Gastrocnemius medialis (tissue), 4 donors: ENCODE data around the gene LRP2BP. TPM values are rescaled to one million over a fixed set of nuclear protein-coding genes. Genes with fewer than 3 reads are reported as not detected.

ENCODE experiments used
- ATAC-seq, 2 donors: fragments of 150-250 bp; one replicate each; pipeline ENCODE4 v1.9.1; 2016
- DNase-seq, 2 donors: peaks; one replicate each; pipeline ENCODE4 v3.0.0-alpha.2; 2019
- H3K27ac ChIP-seq, 4 donors: fragments of 200-600 bp; sonication (generic); 1 replicate in 1 of 4; 2 replicates in 3 of 4; pipeline ENCODE4 v1.5.1; 2016 to 2018; ENCODE audit warnings: mild to moderate bottlenecking in 2 of 4, moderate library complexity in 1 of 4
- H3K27me3 ChIP-seq, 3 donors: fragments of 200-600 bp; sonication (generic) in 2 of 3; 1 replicate in 1 of 3; 2 replicates in 2 of 3; pipeline versions ENCODE4 v1.5.1 to v1.6.0; 2016 to 2019; ENCODE audit warnings: mild to moderate bottlenecking in 1 of 3, moderate library complexity in 1 of 3
- H3K36me3 ChIP-seq, 2 donors: fragments of 200-600 bp; sonication (generic) in 1 of 2; one replicate each; pipeline ENCODE4 v1.5.1; 2017 to 2018
- H3K4me1 ChIP-seq, 2 donors: fragments of 200-600 bp; sonication (generic) in 1 of 2; one replicate each; pipeline ENCODE4 v1.5.1; 2016 to 2017; ENCODE audit warnings: mild to moderate bottlenecking in 2 of 2
- H3K4me3 ChIP-seq, 4 donors: fragments of 200-600 bp; sonication (generic) in 3 of 4; 1 replicate in 1 of 4; 2 replicates in 3 of 4; pipeline ENCODE4 v1.5.1; 2016 to 2019; ENCODE audit warnings: mild to moderate bottlenecking in 2 of 4
- H3K9me3 ChIP-seq, 3 donors: fragments of 200-600 bp; sonication (generic) in 2 of 3; 1 replicate in 1 of 3; 2 replicates in 2 of 3; pipeline ENCODE4 v1.5.1; 2016 to 2019
- CTCF ChIP-seq, 5 experiments: fragments of 450-650 bp in 3 of 5; fragments of 200-600 bp in 2 of 5; sonication (generic) in 2 of 5; IDR thresholded peaks in 4 of 5; conservative IDR thresholded peaks in 1 of 5; 1 replicate in 4 of 5; 2 replicates in 1 of 5; pipeline ENCODE4 v1.5.1; 2016 to 2019; ENCODE audit warnings: antibody characterized with exemption in 5 of 5, mild to moderate bottlenecking in 3 of 5, moderate library complexity in 3 of 5
- POLR2A ChIP-seq, 2 donors: fragments of 450-650 bp; IDR thresholded peaks; one replicate each; pipeline ENCODE4 v1.6.1; 2017; ENCODE audit warnings: antibody characterized with exemption in 2 of 2, mild to moderate bottlenecking in 2 of 2, moderate library complexity in 2 of 2
- in situ Hi-C, 4 donors: fragments of 200-750 bp; cut with MboI; loops; one replicate each; pipeline versions ENCODE4 v1.15.0 to v1.8.0; 2017; ENCODE audit warnings: low sequenced_read_pairs in 4 of 4
- intact Hi-C: fragments of 100-400 bp; cut with DNase I; formaldehyde crosslinking; loops from one replicate; pipeline ENCODE4 v1.15.1; 2023; ENCODE audit warnings: low total_unique reads
- total RNA-seq, 4 donors: library from RNA; depleted of rRNA; stranded (reverse); fragments of >200 nt; gene quantifications; one replicate each; pipeline versions ENCODE4 v1.1.0 to v1.2.3, GENCODE V29; 2016

The LRP2BP gene
- total RNA-seq, 4 donors from 2014 or later: 0.20 to 2.0 (median 0.51) TPM

GRCh38 chr4:185374573-185374972 lies 21.2 kb downstream of the LRP2BP start:
- Histone ChIP-seq H3K9me3 (no peaks in the 10 kb centered on the region), H3K36me3 (peaks cover 0 to 21% of the 10 kb centered on the region in 2 donors), H3K4me3 (no peak overlapping the region), H3K27ac (no peak overlapping the region), H3K27me3 (no peaks in the 10 kb centered on the region), H3K4me1 (no peaks in the 10 kb centered on the region)
- TF ChIP-seq CTCF (IDR thresholded peaks at IDR 0.05 in 4 of 5, conservative IDR thresholded peaks at IDR 0.05 in 1 of 5) (no peak), POLR2A (IDR thresholded peaks at IDR 0.05) (no peak)
- DNase-seq: no peak
- intact Hi-C loops (no loop called here), in situ Hi-C loops (no loop called here)
- no peak for ATAC-seq

- in situ Hi-C loops: no loop called here
- intact Hi-C loops: no loop called here
Measured at GRCh38 chr4:185374027-185374426, 21.7 kb downstream of the LRP2BP start.

GRCh38 chr4:185371702-185372101 lies 24.0 kb downstream of the LRP2BP start:
- in situ Hi-C loops: no loop called here
- no peaks in the 10 kb centered on the region for H3K9me3 ChIP-seq
- TF ChIP-seq POLR2A (IDR thresholded peaks at IDR 0.05) (no peak), CTCF (IDR thresholded peaks at IDR 0.05 in 4 of 5, conservative IDR thresholded peaks at IDR 0.05 in 1 of 5) (no peak)
- peaks cover 0 to 21% of the 10 kb centered on the region in 2 donors for H3K36me3 ChIP-seq
- DNase-seq (no peak), ATAC-seq (no peak)
- no peak overlapping the region for H3K4me3 ChIP-seq
- intact Hi-C loops: no loop called here
- no peaks in the 10 kb centered on the region for H3K27me3 ChIP-seq
- H3K27ac ChIP-seq: no peak overlapping the region
- H3K4me1 ChIP-seq: no peaks in the 10 kb centered on the region

More at GRCh38 chr4:185374027-185374426, 21.7 kb downstream of the LRP2BP start:
- DNase-seq: no peak
- no peaks in the 10 kb centered on the region for H3K9me3 ChIP-seq
- no peak overlapping the region for H3K4me3 ChIP-seq
- no peaks in the 10 kb centered on the region for H3K27me3 ChIP-seq
- no peaks in the 10 kb centered on the region for H3K4me1 ChIP-seq
- TF ChIP-seq POLR2A (IDR thresholded peaks at IDR 0.05) (no peak), CTCF (IDR thresholded peaks at IDR 0.05 in 4 of 5, conservative IDR thresholded peaks at IDR 0.05 in 1 of 5) (no peak)
- H3K36me3 ChIP-seq: peaks cover 0 to 21% of the 10 kb centered on the region in 2 donors
- no peak overlapping the region for H3K27ac ChIP-seq
- ATAC-seq: no peak

GRCh38 chr4:185370268-185370949 lies 25.3 kb downstream of the LRP2BP start:
- Histone ChIP-seq H3K36me3 (peaks cover 0 to 21% of the 10 kb centered on the region in 2 donors), H3K4me1 (no peaks in the 10 kb centered on the region), H3K4me3 (no peak overlapping the region), H3K27ac (no peak overlapping the region), H3K9me3 (no peaks in the 10 kb centered on the region), H3K27me3 (no peaks in the 10 kb centered on the region)
- intact Hi-C loops: no loop called here
- no peak for TF ChIP-seq POLR2A (IDR thresholded peaks at IDR 0.05)
- TF ChIP-seq CTCF (IDR thresholded peaks at IDR 0.05 in 4 of 5, conservative IDR thresholded peaks at IDR 0.05 in 1 of 5): no peak
- in situ Hi-C loops: no loop called here
- no peak for ATAC-seq
- no peak for DNase-seq

- peaks cover 0 to 21% of the 10 kb centered on the region in 2 donors for H3K36me3 ChIP-seq
- no peak overlapping the region for H3K27ac ChIP-seq
- H3K9me3 ChIP-seq: no peaks in the 10 kb centered on the region
- ATAC-seq (no peak), DNase-seq (no peak)
- H3K4me1 ChIP-seq: no peaks in the 10 kb centered on the region
- TF ChIP-seq CTCF (IDR thresholded peaks at IDR 0.05 in 4 of 5, conservative IDR thresholded peaks at IDR 0.05 in 1 of 5) (no peak), POLR2A (IDR thresholded peaks at IDR 0.05) (no peak)
- intact Hi-C loops (no loop called here), in situ Hi-C loops (no loop called here)
- no peaks in the 10 kb centered on the region for H3K27me3 ChIP-seq
- H3K4me3 ChIP-seq: no peak overlapping the region
Measured at GRCh38 chr4:185369731-185370130, 26.0 kb downstream of the LRP2BP start.
